K562 (cell line): ENCODE data around the gene ACTN1. TPM values are rescaled to one million over a fixed set of nuclear protein-coding genes. Genes with fewer than 3 reads are reported as not detected.

Experiments
- GATAD2B ChIP-seq: fragments of 450-650 bp; IDR thresholded peaks from 2 replicates; pipeline ENCODE4 v1.6.1; 2017; ENCODE audit warnings: mild to moderate bottlenecking, borderline replicate concordance
- MAZ ChIP-seq, 2 experiments: fragments of 450-650 bp in 1 of 2; sonication (generic) in 1 of 2; formaldehyde crosslinking; IDR thresholded peaks in 1 of 2; conservative IDR thresholded peaks in 1 of 2; 2 replicates each; pipeline versions ENCODE4 v1.4.0 to v1.5.0; 2020; ENCODE audit warnings: mild to moderate bottlenecking in 1 of 2, missing genetic modification reagents in 1 of 2
- MNT ChIP-seq, 2 experiments: fragments of 450-650 bp; conservative IDR thresholded peaks; 2 replicates each; pipeline ENCODE4 v1.6.1; 2017; ENCODE audit warnings: mild to moderate bottlenecking in 2 of 2, moderate library complexity in 2 of 2
- POLR2AphosphoS5 ChIP-seq: IDR thresholded peaks from 2 replicates; pipeline ENCODE4 v1.6.1; 2011; ENCODE audit warnings: mild to moderate bottlenecking, low read depth, low read length, moderate library complexity; ENCODE audit not compliant: control insufficient read depth, insufficient read depth
- TCF3 ChIP-seq: sonication (generic); formaldehyde crosslinking; IDR thresholded peaks from 2 replicates; pipeline ENCODE4 v1.4.0; 2020; ENCODE audit warnings: mild to moderate bottlenecking, missing genetic modification reagents
- THAP7 ChIP-seq: fragments of 250-450 bp; sonication (Bioruptor Pico); IDR thresholded peaks from 2 replicates; pipeline ENCODE4 v1.5.0; 2021
- XRCC5 ChIP-seq: fragments of 200-400 bp; formaldehyde crosslinking; IDR thresholded peaks from 2 replicates; pipeline ENCODE4 v1.6.1; 2017; ENCODE audit warnings: low read depth, mild to moderate bottlenecking, low read length
- ZBTB40 ChIP-seq, 2 experiments: fragments of 450-650 bp in 1 of 2; sonication (generic) in 1 of 2; formaldehyde crosslinking in 1 of 2; IDR thresholded peaks; 2 replicates each; pipeline versions ENCODE4 v1.7.1 to v1.9.0; 2016 to 2022; ENCODE audit warnings: inconsistent platforms in 1 of 2, mild to moderate bottlenecking in 1 of 2, missing genetic modification reagents in 1 of 2
- polyA plus RNA-seq, 8 experiments: library from polyadenylated mRNA; depleted of rRNA in 4 of 8; stranded (reverse) in 5 of 8; unstranded in 3 of 8; fragments of >200 nt; fragmentation: Nextera tagmentation in 2 of 8; fragmentation: Illumina TruSeq in 1 of 8; extraction: Ambion mirVana in 2 of 8; extraction: Trizol in 1 of 8; gene quantifications; 2 replicates each; pipeline versions ENCODE4 v1.2.1 to v1.2.3, GENCODE V29; 2011 to 2014; ENCODE audit warnings: inconsistent platforms in 1 of 8, missing spikeins in 1 of 8
- total RNA-seq, 7 experiments: library from RNA; depleted of rRNA in 6 of 7; stranded (reverse); fragments of >200 nt in 6 of 7; fragmentation: Illumina TruSeq in 2 of 7; extraction: Trizol in 2 of 7; gene quantifications; 2 replicates each; pipeline versions ENCODE4 v1.2.1 to v1.2.3, GENCODE V29; 2011 to 2021; ENCODE audit warnings: low replicate concordance in 1 of 7
- TF ChIP-seq, protein P1 (sequence below): sonication (generic); formaldehyde crosslinking; IDR thresholded peaks from 2 replicates; pipeline ENCODE4 v1.8.0; 2022; ENCODE audit warnings: mild to moderate bottlenecking, missing genetic modification reagents, borderline replicate concordance
- TF ChIP-seq, protein P2 (sequence below), 2 experiments: fragments of 450-650 bp; IDR thresholded peaks; 2 replicates each; pipeline ENCODE4 v1.6.1; 2016

Gene ACTN1
- total and polyA plus RNA-seq, 9 of the 15 experiments (the other 6 are each of a cell fraction or from before 2014, with no cell fraction given): 2.2 to 67.7 (median 34.5) TPM

- no peak for TF ChIP-seq TCF3 (CRISPR knock-in tag)
- TF ChIP-seq, protein P1, sequence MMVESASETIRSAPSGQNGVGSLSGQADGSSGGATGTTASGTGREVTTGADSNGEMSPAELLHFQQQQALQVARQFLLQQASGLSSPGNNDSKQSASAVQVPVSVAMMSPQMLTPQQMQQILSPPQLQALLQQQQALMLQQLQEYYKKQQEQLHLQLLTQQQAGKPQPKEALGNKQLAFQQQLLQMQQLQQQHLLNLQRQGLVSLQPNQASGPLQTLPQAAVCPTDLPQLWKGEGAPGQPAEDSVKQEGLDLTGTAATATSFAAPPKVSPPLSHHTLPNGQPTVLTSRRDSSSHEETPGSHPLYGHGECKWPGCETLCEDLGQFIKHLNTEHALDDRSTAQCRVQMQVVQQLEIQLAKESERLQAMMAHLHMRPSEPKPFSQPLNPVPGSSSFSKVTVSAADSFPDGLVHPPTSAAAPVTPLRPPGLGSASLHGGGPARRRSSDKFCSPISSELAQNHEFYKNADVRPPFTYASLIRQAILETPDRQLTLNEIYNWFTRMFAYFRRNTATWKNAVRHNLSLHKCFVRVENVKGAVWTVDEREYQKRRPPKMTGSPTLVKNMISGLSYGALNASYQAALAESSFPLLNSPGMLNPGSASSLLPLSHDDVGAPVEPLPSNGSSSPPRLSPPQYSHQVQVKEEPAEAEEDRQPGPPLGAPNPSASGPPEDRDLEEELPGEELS (CRISPR knock-in tag): no peak
- no peak for TF ChIP-seq XRCC5
- TF ChIP-seq POLR2AphosphoS5: no peak
- TF ChIP-seq GATAD2B: no peak
- TF ChIP-seq ZBTB40 (IDR thresholded peaks at IDR 0.05): no peak
- no peak for TF ChIP-seq ZBTB40 (CRISPR knock-in tag; IDR thresholded peaks at IDR 0.05)
- no peak for TF ChIP-seq MNT (conservative IDR thresholded peaks at IDR 0.05)
- no peak for TF ChIP-seq THAP7
- no peak for TF ChIP-seq MAZ (CRISPR knock-in tag; conservative IDR thresholded peaks at IDR 0.05 in 1 of 2, IDR thresholded peaks at IDR 0.05 in 1 of 2)
- TF ChIP-seq, protein P2, sequence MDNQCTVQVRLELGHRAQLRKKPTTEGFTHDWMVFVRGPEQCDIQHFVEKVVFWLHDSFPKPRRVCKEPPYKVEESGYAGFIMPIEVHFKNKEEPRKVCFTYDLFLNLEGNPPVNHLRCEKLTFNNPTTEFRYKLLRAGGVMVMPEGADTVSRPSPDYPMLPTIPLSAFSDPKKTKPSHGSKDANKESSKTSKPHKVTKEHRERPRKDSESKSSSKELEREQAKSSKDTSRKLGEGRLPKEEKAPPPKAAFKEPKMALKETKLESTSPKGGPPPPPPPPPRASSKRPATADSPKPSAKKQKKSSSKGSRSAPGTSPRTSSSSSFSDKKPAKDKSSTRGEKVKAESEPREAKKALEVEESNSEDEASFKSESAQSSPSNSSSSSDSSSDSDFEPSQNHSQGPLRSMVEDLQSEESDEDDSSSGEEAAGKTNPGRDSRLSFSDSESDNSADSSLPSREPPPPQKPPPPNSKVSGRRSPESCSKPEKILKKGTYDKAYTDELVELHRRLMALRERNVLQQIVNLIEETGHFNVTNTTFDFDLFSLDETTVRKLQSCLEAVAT (IDR thresholded peaks at IDR 0.05): no peak
Measured at GRCh38 chr14:68951035-68951797, 27.9 kb downstream of the ACTN1 start (continued).
